Measurements from ENCODE around the gene SAMD4B.

The SAMD4B gene, protein sequence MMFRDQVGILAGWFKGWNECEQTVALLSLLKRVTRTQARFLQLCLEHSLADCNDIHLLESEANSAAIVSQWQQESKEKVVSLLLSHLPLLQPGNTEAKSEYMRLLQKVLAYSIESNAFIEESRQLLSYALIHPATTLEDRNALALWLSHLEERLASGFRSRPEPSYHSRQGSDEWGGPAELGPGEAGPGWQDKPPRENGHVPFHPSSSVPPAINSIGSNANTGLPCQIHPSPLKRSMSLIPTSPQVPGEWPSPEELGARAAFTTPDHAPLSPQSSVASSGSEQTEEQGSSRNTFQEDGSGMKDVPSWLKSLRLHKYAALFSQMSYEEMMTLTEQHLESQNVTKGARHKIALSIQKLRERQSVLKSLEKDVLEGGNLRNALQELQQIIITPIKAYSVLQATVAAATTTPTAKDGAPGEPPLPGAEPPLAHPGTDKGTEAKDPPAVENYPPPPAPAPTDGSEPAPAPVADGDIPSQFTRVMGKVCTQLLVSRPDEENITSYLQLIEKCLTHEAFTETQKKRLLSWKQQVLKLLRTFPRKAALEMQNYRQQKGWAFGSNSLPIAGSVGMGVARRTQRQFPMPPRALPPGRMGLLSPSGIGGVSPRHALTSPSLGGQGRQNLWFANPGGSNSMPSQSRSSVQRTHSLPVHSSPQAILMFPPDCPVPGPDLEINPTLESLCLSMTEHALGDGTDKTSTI

DNA sequence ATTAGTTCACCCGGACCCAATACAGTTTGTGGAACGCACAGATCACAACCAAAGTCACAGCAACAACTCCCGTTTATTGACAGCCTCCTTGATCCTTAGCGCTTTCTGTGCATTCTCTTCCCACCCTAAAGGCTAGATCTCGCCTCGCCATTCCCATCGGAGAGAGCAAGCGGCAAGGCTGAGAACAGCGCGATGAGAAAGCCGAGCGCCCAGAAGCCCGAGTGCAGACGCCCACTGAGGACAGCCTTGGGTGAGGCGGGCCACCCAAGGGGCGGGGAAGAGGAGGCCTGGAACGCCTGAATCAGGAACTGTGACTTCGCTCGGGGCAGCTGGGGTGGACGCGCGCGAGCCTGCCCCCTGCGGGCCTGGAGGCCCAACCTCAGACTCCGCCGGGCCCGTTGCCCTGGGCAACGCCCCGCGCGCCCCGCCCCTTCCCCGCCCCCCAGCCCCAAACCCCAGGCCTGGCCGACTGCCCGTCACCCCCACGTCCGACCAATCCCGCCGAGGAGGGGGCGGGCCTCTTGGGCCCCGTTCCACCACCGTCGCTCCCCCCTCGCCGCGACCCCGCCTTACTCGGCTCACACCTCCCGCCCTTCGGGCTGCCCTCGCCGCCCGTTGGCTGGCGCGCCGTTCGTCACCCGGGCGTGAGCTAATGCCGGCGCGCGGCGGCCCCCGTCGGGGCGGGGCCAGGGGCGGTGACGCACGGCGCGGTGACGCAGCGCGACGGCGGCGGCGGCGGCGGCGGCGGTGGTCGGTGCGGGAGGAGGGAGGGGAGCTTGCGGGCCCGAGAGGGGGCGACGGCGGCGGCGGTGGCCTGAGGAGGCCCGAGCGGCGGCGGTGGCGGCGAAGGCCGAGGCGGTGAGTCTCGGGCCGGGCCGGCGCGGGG, at the start of gene SAMD4B:
Gene SAMD4B (plus strand): TSS at position 703 of the 886 bp plus-strand sequence. CDS start 14,473 bp downstream, outside the sequence.
- TF ChIP-seq, protein P1, sequence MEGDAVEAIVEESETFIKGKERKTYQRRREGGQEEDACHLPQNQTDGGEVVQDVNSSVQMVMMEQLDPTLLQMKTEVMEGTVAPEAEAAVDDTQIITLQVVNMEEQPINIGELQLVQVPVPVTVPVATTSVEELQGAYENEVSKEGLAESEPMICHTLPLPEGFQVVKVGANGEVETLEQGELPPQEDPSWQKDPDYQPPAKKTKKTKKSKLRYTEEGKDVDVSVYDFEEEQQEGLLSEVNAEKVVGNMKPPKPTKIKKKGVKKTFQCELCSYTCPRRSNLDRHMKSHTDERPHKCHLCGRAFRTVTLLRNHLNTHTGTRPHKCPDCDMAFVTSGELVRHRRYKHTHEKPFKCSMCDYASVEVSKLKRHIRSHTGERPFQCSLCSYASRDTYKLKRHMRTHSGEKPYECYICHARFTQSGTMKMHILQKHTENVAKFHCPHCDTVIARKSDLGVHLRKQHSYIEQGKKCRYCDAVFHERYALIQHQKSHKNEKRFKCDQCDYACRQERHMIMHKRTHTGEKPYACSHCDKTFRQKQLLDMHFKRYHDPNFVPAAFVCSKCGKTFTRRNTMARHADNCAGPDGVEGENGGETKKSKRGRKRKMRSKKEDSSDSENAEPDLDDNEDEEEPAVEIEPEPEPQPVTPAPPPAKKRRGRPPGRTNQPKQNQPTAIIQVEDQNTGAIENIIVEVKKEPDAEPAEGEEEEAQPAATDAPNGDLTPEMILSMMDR (IDR thresholded peaks at IDR 0.05; ENCODE audit: low read depth, low read length) = peak; percentile 62
- peak within 1 kb of the TSS; percentile 85 to 94 for H3K4me3 ChIP-seq (replicated peaks in 1 of 2; ENCODE audit: low read depth in 2 of 2, low read length in 2 of 2)
- peak; percentile 97 to 99 for DNase-seq (ENCODE audit: low read depth in 2 of 2)

DNA sequence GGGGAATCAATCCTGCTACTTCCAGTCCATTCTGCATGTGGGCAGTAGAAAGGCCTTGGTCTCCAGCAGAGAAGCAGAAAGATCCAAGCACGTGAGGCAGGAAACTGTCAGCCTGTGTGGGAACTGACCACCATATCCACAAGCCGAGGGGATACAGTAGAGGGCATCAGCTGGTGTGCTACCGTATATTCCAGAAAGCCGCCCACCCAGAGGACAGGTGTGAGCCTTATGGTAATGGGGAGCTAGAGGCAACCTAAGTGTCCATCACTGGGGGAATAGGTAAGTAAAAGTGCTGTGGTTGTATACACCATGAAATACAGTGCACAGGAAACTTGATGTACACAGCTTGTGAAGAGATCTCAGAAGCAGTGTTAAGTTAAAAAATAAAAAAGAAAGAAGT, 48.8 kb upstream of the SAMD4B start:
- H3K4me3 ChIP-seq (replicated peaks in 1 of 2; ENCODE audit: low read depth in 2 of 2, low read length in 2 of 2) = no peak overlapping the region
- no peak for DNase-seq (ENCODE audit: low read depth in 2 of 2)
- TF ChIP-seq, protein P1 (IDR thresholded peaks at IDR 0.05; ENCODE audit: low read depth, low read length) = no peak

DNA sequence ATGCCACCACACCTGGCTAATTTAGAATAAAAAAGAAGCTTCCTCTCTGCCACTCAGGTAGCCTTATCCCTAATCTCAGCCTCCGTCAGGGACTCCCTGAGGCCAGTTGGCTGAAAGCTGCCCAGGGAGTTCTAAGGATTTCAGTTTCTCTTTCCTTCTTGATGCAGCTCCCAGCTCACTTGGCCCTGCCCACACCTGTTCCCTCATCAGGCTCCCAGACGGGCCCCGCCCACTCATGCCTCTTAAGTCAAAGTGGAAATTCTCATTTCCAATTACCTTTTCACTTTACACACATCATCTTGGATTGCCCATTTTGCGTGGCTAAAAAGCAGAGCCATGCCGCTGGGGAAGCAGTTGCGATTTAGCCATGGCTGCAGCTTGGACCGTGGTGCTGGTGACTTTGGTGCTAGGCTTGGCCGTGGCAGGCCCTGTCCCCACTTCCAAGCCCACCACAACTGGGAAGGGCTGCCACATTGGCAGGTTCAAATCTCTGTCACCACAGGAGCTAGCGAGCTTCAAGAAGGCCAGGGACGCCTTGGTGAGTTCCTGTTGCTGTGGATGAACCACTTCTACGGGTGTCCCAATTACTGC, 46.1 kb upstream of the SAMD4B start, which contains the start of gene IFNL1:
Gene IFNL1 (plus strand): TSS at position 353 of the 591 bp plus-strand sequence. CDS start 15 bp downstream, at position 368.
- TF ChIP-seq, protein P1 (IDR thresholded peaks at IDR 0.05; ENCODE audit: low read depth, low read length) = no peak
- no peak for DNase-seq (ENCODE audit: low read depth in 2 of 2)
- no peak within 1 kb of the TSS for H3K4me3 ChIP-seq (replicated peaks in 1 of 2; ENCODE audit: low read depth in 2 of 2, low read length in 2 of 2)

DNA sequence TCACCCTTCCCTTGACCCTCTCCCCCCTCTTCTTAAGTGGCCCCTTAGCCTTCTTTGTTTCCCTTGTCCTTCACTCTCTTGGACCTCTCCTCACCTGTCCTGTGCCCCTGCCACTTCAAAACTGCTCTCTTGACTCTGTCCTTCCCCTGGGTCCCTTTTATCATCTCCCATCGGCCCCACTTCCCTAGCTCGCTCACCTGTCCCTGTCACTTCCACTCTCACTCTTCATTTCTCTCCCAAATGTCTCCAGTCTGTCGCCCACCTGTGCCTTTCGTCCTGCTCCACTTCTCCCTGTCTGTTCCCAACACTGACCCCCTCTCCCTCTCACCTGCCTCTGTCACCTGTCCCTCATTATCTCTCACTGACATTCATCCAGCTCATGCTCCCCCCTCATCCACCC, 45.3 kb upstream of the SAMD4B start:
- H3K4me3 ChIP-seq (replicated peaks in 1 of 2; ENCODE audit: low read depth in 2 of 2, low read length in 2 of 2) = no peak overlapping the region
- TF ChIP-seq, protein P1 (IDR thresholded peaks at IDR 0.05; ENCODE audit: low read depth, low read length) = no peak
- DNase-seq (ENCODE audit: low read depth in 2 of 2) = no peak

DNA sequence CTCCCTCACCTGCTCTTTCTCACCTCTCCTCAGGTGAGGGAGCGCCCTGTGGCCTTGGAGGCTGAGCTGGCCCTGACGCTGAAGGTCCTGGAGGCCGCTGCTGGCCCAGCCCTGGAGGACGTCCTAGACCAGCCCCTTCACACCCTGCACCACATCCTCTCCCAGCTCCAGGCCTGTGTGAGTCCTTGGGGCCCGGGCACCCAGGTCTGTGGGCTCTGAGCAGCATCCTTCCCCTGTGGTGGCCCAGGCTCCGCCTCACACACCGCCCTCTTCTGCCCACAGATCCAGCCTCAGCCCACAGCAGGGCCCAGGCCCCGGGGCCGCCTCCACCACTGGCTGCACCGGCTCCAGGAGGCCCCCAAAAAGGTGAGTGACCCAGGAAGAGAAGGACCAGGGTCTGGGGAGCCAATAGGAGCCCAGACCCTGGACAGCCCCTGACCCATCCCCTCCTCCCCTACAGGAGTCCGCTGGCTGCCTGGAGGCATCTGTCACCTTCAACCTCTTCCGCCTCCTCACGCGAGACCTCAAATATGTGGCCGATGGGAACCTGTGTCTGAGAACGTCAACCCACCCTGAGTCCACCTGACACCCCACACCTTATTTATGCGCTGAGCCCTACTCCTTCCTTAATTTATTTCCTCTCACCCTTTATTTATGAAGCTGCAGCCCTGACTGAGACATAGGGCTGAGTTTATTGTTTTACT, 44.1 kb upstream of the SAMD4B start:
- TF ChIP-seq, protein P1 (IDR thresholded peaks at IDR 0.05; ENCODE audit: low read depth, low read length) = no peak
- no peak overlapping the region for H3K4me3 ChIP-seq (replicated peaks in 1 of 2; ENCODE audit: low read depth in 2 of 2, low read length in 2 of 2)
- no peak for DNase-seq (ENCODE audit: low read depth in 2 of 2)
